ENCODE measurements around the gene ZNF264. TPM values are rescaled to one million over a fixed set of nuclear protein-coding genes. Genes with fewer than 3 reads are reported as not detected.
"Not testable (repeated sequence)": the region's sequence is repeated elsewhere in the genome, so short reads cannot be mapped to it uniquely, and the experiment has no call there.

ZNF264 gene
- 54.8 TPM for total RNA-seq

DNA sequence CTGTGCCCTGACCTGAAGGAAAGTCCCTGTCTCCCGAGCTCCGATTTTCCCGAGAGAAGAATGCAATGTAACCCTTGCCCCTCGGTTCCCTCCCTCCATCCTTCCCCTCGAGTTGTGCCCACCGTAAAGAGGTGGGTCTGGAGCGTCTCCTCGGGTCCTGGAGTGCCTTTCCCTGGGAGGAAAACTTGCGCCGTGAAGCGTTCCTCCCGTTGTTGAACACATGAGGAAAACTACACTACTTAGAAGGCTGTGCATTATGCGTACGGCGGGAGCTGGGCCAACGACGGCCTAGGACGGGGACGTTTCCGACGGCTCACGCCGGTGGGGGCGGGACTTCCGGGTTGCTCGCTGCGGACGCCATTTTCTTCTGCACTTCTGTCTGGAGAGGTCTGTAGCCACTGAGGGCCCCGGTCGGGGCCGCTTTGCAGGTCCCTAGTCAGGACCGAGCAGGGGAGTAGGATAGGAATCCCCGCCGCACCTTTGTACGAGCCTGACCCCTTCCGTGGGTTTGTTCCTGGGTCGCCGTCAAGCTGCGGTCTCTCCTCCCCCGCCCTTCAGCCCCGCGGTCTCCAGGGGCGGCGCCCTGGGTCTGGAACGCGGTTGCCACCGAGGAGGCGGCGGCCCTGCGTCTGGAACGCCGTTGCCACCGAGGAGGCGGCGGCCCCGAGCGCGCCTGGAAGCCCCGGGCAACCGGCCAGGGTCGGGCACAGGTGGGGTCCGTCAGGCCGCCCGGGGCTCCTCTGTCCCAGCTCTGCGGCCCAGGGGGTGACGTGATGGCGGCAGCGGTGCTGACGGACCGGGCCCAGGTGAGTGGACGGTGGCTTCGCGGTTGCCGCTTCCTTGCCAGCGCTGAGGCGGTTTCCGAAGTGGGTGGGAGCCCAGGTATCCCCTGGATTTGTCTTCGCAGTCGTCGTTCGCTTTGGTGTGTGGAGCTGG is at the start of gene ZNF264:
Gene ZNF264 (plus strand): TSS at position 360 of the 936 bp plus-strand sequence. CDS start 414 bp downstream, at position 774.
- peak; percentile 92 for DNase-seq (ENCODE audit: low spot score)

DNA sequence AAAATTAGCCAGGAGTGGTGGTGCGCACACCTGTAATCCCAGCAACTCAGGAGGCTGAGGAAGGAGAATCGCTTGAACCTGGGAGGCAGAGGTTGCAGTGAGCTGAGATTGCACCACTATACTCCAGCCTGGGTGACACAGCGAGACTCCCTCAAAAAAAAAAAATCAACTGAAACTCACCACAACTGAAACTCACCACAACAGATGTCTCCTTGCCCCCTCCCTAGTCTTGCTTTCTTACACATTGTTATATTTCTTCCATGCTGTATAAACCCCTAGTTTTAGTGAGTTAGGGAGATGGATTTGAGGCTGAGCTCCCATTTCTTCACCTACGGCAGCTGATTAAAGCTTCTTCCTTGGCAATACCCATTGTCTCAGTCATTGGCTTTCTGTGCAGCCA is 49.6 kb upstream of the ZNF264 start:
- DNase-seq (ENCODE audit: low spot score): no peak

- DNase-seq (ENCODE audit: low spot score): no peak
These were observed 38.4 kb upstream of the ZNF264 start for GRCh38 chr19:57152921-57153320.

DNA sequence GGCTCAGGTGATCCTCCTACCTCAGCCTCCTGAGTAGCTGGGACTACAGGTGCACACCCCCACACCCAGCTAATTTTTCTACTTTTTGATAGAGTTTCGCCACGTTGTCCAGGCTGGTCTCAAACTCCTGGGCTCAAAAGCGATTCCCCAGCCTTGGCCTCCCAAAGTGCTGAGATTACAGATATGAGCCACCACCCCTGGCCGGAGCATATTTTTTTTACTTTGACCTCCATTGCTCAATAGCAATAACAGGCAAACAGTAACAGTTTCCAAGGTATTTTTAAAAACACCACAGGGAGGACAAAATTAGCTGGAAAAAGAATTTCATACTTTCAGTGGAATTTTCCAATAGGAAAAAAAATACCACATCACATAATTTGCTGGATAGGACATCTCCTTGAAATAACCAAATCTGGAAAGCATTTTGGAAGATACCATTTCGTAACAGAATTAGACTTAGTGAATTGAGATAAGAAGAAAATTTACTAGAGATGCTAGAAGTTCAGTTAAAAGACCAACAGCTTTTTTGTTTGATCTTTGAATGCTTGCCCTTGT is 29.2 kb upstream of the ZNF264 start:
- DNase-seq (ENCODE audit: low spot score): no peak

DNA sequence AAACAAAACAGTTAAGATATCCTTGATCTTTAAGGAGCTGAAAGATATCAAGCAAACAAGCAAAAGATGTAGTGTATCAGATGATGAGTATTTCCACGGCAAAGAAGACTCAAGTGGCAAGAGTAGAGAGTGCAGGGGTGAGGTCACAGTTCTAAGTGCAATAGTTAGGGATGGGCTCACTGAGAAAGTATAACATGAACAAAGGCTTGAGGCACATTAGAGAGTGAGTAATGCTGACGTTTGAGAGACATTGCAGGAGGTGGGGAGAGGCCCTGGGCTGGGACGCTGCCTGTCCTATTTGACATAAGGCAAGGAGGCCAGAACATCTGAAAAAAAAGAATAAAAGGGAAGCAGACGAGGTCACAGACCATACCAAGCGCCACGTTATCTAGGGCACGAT is 25.5 kb upstream of the ZNF264 start:
- no peak for DNase-seq (ENCODE audit: low spot score)

DNA sequence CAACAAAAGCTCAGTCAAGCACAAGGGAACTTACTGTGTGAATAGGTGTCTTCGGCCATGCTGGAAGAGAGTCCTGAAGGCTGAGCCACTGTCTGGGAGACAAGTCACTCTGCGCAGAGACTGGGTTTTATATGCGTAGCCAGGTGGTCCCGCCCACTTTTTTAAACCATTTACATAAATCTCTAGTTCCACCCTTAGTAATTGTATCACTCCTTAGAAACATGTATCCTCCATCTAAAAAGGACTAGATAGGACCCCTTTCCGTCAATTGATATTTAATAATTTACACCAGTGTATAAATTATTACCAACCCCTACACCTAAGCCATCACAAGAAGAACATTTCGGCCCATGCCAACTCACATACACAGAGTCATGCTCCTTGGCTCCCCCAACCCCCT is 23.9 kb upstream of the ZNF264 start, which contains the start of gene DUXA:
Gene DUXA (minus strand): TSS at position 101 of the 400 bp plus-strand sequence. CDS start 42 bp downstream, at position 59.
- DNase-seq (ENCODE audit: low spot score): no peak

GRCh38 chr19:57171551-57172081 is 19.7 kb upstream of the ZNF264 start:
- DNase-seq (ENCODE audit: low spot score): peak; percentile 57

DNA sequence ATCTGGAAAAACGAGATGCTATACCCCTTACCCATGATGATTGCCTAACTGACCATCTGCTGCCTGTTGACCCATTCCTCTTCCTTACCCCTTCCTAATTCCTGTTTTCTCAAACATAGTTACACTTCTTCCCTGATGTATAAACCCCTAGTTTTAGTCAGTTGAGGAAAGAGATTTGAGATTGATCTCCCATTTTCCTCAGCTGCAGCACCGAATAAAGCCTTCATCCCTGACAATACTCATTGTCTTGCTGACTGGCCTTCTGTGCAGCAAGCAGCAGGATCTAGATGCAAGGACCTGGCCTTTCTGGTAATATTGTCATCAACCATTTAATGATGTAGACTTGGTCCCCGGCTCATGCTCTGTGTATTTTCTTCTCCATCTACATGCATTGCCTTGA is 999 bp upstream of the ZNF264 start:
- no peak for DNase-seq (ENCODE audit: low spot score)

GRCh38 chr19:57192077-57192420 is 749 bp downstream of the ZNF264 start:
- no peak for DNase-seq (ENCODE audit: low spot score)

DNA sequence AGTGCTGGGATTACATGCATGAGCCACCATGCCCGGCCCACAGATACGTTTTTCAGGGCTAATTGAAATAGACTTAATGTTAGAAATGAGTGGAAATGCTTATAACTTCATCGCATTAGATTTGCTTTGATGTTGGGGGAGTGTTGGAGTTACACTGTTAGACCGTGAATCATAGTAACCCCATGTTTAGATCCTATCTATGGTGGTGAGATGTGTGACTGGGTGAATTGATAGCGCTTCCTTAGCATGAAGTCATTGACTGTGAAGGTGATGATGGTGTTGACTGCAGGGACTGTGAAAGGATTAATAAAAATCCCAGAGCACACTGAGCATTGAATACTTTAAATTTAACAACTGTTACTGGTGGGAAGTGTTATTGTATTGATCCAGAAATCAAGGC is 1.7 kb downstream of the ZNF264 start:
- DNase-seq (ENCODE audit: low spot score): no peak

DNA sequence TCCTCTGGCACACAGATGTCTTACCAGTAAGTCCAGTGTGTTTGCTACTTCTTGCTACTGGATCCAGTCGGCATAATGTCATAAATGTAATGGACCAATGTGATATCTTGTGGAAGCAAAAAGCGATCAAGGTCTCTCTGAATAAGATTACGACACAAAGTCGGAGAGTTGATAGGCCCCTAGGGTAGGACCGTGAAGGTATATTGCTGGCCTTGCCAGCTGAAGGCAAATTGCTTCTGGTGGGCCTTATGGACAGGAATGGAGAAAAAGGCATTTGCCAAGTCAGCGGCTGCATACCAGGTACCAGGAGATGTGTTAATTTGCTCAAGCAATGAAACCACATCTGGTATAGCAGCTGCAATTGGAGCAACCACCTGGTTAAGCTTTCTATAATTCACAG is 6.6 kb downstream of the ZNF264 start:
- DNase-seq (ENCODE audit: low spot score): not testable (repeated sequence)

DNA sequence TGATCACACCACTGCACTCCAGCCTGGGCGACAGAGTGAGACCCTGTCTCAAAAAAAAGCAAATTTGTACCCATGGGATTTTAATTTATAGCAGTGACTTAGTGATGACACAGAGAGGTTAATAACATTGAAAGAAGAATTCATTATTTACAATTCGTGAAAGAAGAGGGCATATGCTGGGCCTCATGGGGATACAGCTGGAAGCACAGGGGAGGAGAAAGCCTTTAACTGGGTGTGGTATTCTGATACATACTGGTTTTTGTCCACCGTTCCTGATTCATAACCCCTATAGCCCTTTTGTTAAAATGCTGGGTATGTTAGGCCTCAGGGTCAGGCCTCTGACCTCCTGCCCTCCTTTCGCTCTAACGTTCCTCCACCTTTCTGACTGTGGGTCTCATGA is 10.9 kb downstream of the ZNF264 start:
- no peak for DNase-seq (ENCODE audit: low spot score)

- no peak for DNase-seq (ENCODE audit: low spot score)
These were observed 19.1 kb downstream of the ZNF264 start for GRCh38 chr19:57210381-57210780.

GRCh38 chr19:57212109-57212508 is 20.8 kb downstream of the ZNF264 start:
- no peak for DNase-seq (ENCODE audit: low spot score)

DNA sequence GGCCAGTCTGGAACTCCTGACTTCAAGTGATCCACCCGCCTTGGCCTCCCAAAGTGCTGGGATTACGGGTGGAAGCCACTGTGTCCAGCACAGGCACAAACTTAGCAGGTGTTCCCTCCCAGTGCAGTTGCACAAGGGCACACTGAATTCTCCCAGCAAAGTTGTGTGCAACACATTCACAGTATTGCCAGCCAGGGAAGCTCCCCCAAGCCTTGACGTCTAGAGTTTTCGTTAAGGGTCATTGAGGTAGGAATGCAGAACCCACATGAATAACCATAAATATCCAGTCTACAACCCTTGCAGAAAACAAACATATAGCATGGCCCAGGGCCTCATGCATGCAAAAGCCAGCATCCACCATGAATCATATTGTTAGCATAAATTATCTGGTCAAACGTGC is 36.2 kb downstream of the ZNF264 start:
- peak; percentile 7 for DNase-seq (ENCODE audit: low spot score)

- DNase-seq (ENCODE audit: low spot score): no peak
These were observed 40.4 kb downstream of the ZNF264 start for GRCh38 chr19:57231686-57232085.

DNA sequence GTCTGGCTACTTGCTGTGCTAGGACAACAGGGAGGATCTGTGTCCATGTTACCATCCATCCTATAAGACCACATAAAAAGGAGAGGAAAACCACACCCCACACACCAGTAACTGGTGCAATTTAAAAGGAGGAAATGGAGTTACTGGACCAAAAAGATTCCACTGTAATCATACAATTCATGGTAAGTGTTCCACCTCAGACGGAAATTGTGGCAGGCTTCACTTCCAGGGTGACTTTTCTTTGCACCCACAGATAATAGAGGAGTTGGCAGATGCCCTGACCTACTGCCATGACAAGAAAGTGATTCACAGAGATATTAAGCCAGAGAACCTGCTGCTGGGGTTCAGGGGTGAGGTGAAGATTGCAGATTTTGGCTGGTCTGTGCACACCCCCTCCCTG is 41.9 kb downstream of the ZNF264 start:
- no peak for DNase-seq (ENCODE audit: low spot score)

- DNase-seq (ENCODE audit: low spot score): no peak
These were observed 48.6 kb downstream of the ZNF264 start for GRCh38 chr19:57239982-57240310.

DNA sequence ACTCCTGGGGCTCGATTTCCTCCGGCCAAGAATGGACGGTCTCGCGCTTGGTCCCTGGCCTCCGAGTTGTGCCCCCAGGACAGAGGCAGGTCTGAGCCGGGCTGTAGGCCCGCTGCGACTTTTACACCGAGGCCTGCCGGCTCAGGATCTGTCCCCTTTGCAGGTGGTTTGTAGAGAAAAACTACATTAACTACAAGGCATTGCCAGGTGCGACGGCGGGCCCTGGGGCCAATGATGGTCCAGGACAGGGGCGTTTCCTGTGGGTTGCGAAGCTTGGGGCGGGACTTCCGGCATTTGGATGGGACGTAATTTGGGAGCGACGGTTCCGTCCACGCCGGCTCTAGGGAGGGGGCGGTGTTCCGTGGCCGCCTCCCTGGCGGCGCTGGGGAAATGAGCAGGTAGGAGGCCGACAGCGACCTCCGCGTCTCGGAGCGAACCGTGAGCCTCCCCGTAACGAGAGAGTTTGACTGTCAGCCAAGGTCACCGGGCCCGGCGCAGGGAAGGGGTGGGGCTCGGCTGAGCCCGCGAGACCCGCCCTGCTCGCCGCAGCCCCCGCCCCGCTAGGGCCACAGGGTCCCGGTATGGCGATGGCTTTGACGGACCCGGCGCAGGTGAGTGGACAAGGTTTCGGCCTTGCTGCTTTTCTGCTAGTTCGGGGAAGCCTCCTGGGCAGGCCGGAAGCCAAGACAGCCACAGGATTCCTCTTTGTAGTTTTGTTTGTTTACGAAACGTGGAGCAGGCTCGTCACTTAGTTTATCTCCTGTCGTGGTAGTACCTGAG is 49.2 kb downstream of the ZNF264 start, which contains the start of gene ZNF805:
Gene ZNF805 (plus strand): TSS at position 322 of the 780 bp plus-strand sequence. CDS start 260 bp downstream, at position 582.
- peak; percentile 96 for DNase-seq (ENCODE audit: low spot score)

DNA sequence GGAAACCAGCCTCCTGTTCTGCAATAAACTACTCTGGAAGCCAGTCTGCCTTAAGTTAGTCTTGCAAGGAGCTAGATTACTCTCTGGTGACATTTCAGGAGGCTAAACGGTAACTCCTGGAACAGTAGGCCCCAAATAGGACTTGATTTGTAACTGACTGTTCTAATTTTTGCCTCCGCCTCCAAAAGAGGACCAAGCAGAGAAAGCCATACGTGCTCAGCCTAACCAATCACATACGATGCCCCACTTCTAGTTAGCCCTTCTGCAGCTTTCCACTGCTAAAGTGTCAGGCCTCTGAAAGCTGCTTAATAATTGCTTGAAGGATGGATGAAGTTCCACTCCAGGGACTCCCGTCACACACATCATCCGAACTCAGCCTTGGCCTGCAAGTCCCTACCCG is 49.9 kb downstream of the ZNF264 start:
- DNase-seq (ENCODE audit: low spot score): no peak

DNA sequence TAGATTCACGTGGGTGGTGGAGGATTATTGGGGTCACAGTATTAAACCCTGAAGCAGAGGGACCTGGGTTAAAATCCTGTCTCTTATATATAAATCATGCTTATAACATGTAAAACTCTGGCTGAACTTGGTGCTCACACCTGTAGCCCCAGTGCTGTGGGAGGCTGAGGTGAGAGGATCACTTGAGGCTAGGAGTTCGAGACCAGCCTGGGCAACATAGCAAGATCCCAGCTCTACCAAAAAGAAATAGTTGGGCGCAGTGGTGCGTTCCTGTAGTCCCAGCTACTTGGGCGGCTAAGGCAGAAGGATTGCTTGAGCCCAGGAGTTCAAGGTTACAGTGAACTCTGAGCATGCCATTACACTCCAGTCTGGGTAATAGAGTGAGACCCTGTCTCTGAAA is 51.5 kb downstream of the ZNF264 start:
- DNase-seq (ENCODE audit: low spot score): no peak

GRCh38 chr19:57244513-57244912 is 53.2 kb downstream of the ZNF264 start:
- DNase-seq (ENCODE audit: low spot score): no peak
